ENCODE results near the gene APEH. TPM values are rescaled to one million over a fixed set of nuclear protein-coding genes. Genes with fewer than 3 reads are reported as not detected.

APEH gene
- total and polyA plus RNA-seq, 12 donors = 18.2 to 140 (median 108) TPM

GRCh38 chr3:49667701-49668413, 6.3 kb upstream of the APEH start:
- 85 to 86% methylated on average over 25 of the region's 25 CpGs for WGBS, 2 donors
- no peak for TF ChIP-seq CTCF (IDR thresholded peaks at IDR 0.05)
- Histone ChIP-seq H3K4me3 (no peak overlapping the region), H3K27ac (no peak overlapping the region), H3K9me3 (no peaks in the 10 kb centered on the region), H3K27me3 (no peaks in the 10 kb centered on the region), H3K36me3 (no peaks in the 10 kb centered on the region), H3K4me1 (peaks cover 0 to 9% (median 0%) of the 10 kb centered on the region in 9 donors)
- no peak for DNase-seq
- intact Hi-C loops (cut with DNase I) = loop anchor here in 2 of 10 donors (5.0 kb wide), 2 partner anchors 126 to 131 kb away; no protein-coding TSS in a partner anchor
- no peak for ATAC-seq

GRCh38 chr3:49668414-49668797, 5.7 kb upstream of the APEH start:
- ATAC-seq = no peak
- no peak for TF ChIP-seq CTCF (IDR thresholded peaks at IDR 0.05)
- no peak overlapping the region for H3K27ac ChIP-seq
- intact Hi-C loops (cut with DNase I) = loop anchor here in 2 of 10 donors (5.0 kb wide), 2 partner anchors 126 to 131 kb away; no protein-coding TSS in a partner anchor
- DNase-seq = no peak
- 54 to 58% methylated on average over 5 of the region's 5 CpGs for WGBS, 2 donors
- H3K36me3 ChIP-seq = no peaks in the 10 kb centered on the region
- no peaks in the 10 kb centered on the region for H3K9me3 ChIP-seq
- H3K4me3 ChIP-seq = no peak overlapping the region
- peaks cover 2 to 14% (median 4%) of the 10 kb centered on the region in 9 donors for H3K4me1 ChIP-seq
- H3K27me3 ChIP-seq = no peaks in the 10 kb centered on the region

- no peaks in the 10 kb centered on the region for H3K9me3 ChIP-seq
Observed at GRCh38 chr3:49668861-49669260, 5.3 kb upstream of the APEH start.

GRCh38 chr3:49669352-49669751, 4.8 kb upstream of the APEH start:
- no peak for TF ChIP-seq CTCF (IDR thresholded peaks at IDR 0.05)
- no peak overlapping the region for H3K4me3 ChIP-seq
- ATAC-seq (no peak), DNase-seq (no peak)
- 75 to 84% methylated on average over 3 of the region's 3 CpGs for WGBS, 2 donors
- H3K27me3 ChIP-seq = no peaks in the 10 kb centered on the region
- no peaks in the 10 kb centered on the region for H3K9me3 ChIP-seq
- H3K4me1 ChIP-seq = peaks cover 2 to 16% (median 6%) of the 10 kb centered on the region in 9 donors
- H3K27ac ChIP-seq = no peak overlapping the region
- H3K36me3 ChIP-seq = no peaks in the 10 kb centered on the region
- intact Hi-C loops (cut with DNase I) = loop anchor here in 2 of 10 donors (5.0 kb wide), 2 partner anchors 127 to 132 kb away; no protein-coding TSS in a partner anchor

More at GRCh38 chr3:49668861-49669260, 5.3 kb upstream of the APEH start:
- no peak for DNase-seq
- H3K4me1 ChIP-seq = peaks cover 2 to 16% (median 6%) of the 10 kb centered on the region in 9 donors
- H3K27ac ChIP-seq = no peak overlapping the region
- no peak for ATAC-seq
- intact Hi-C loops (cut with DNase I) = loop anchor here in 2 of 10 donors (5.0 kb wide), 2 partner anchors 127 to 132 kb away; no protein-coding TSS in a partner anchor
- WGBS, 2 donors = 75 to 82% methylated on average over 5 of the region's 5 CpGs
- H3K36me3 ChIP-seq = no peaks in the 10 kb centered on the region
- H3K4me3 ChIP-seq = no peak overlapping the region
- H3K27me3 ChIP-seq = no peaks in the 10 kb centered on the region
- TF ChIP-seq CTCF (IDR thresholded peaks at IDR 0.05) = no peak
